Stimulated activated CD8-positive, alpha-beta memory T cell treated with anti-CD3 and anti-CD28 coated beads, Interleukin-7, amount 100 ng/mL, for 4 hours (primary cell): ENCODE results near the gene ADH1A.
"Not testable (repeated sequence)": the region's sequence is repeated elsewhere in the genome, so short reads cannot be mapped to it uniquely, and the experiment has no call there.

Experiments used
- DNase-seq, 2 donors: peaks; one replicate each; pipeline ENCODE4 v3.0.0-alpha.2; 2020; ENCODE audit warnings: low read depth in 2 of 2

The ADH1A gene

GRCh38 chr4:99290848-99291786 is at the start of gene ADH1A:
TSS of gene ADH1A (minus strand) at chr4:99290985. CDS start at chr4:99290914, 71 bp downstream.
- DNase-seq, result no peak

- DNase-seq, result no peak
Measured at GRCh38 chr4:99339172-99339571, 48.4 kb upstream of the ADH1A start.

GRCh38 chr4:99336553-99336952 is 45.8 kb upstream of the ADH1A start:
- DNase-seq, result no peak

- no peak for DNase-seq
Measured at GRCh38 chr4:99334880-99335279, 44.1 kb upstream of the ADH1A start.

GRCh38 chr4:99330648-99331047 is 39.9 kb upstream of the ADH1A start:
- no peak for DNase-seq

- no peak for DNase-seq
Measured at GRCh38 chr4:99329876-99330275, 39.1 kb upstream of the ADH1A start.

- DNase-seq, result no peak
Measured at GRCh38 chr4:99324979-99325378, 34.2 kb upstream of the ADH1A start.

GRCh38 chr4:99324361-99324760 is 33.6 kb upstream of the ADH1A start:
- no peak for DNase-seq

- no peak for DNase-seq
Measured at GRCh38 chr4:99323756-99324155, 33.0 kb upstream of the ADH1A start.

- no peak for DNase-seq
Measured at GRCh38 chr4:99321241-99322191, 30.7 kb upstream of the ADH1A start, which contains the start of gene ADH1B. TSS of gene ADH1B (minus strand) at chr4:99321401. CDS start at chr4:99321331, 70 bp downstream.

- DNase-seq, result not testable (repeated sequence)
Measured at GRCh38 chr4:99317811-99318210, 27.0 kb upstream of the ADH1A start.

- no peak for DNase-seq
Measured at GRCh38 chr4:99317354-99317753, 26.6 kb upstream of the ADH1A start.

GRCh38 chr4:99315839-99316238 is 25.1 kb upstream of the ADH1A start:
- no peak for DNase-seq

GRCh38 chr4:99314211-99314610 is 23.4 kb upstream of the ADH1A start:
- no peak for DNase-seq

- DNase-seq, result no peak
Measured at GRCh38 chr4:99310389-99310788, 19.6 kb upstream of the ADH1A start.

- no peak for DNase-seq
Measured at GRCh38 chr4:99305638-99306400, 15.0 kb upstream of the ADH1A start.

- DNase-seq, result no peak
Measured at GRCh38 chr4:99301376-99302164, 10.8 kb upstream of the ADH1A start.

GRCh38 chr4:99300934-99301333 is 10.1 kb upstream of the ADH1A start:
- DNase-seq, result no peak

- DNase-seq, result no peak
Measured at GRCh38 chr4:99293357-99293756, 2.6 kb upstream of the ADH1A start.

GRCh38 chr4:99285387-99285786 is 5.4 kb downstream of the ADH1A start:
- no peak for DNase-seq

- no peak for DNase-seq
Measured at GRCh38 chr4:99282731-99283130, 8.1 kb downstream of the ADH1A start.
